MM.1S (cell line): ENCODE data around the gene CHPF.

Experiments
- EZH2phosphoT487 ChIP-seq: fragments of 300-600 bp; sonication (generic); IDR thresholded peaks from 2 replicates; pipeline ENCODE4 v1.6.1; 2018; ENCODE audit warnings: antibody characterized with exemption, low read length
- TF ChIP-seq, protein P1 (sequence below): fragments of 300-600 bp; sonication (generic); IDR thresholded peaks from 2 replicates; pipeline ENCODE4 v1.5.1; 2016; ENCODE audit warnings: antibody characterized with exemption, low read length, mixed read lengths

DNA sequence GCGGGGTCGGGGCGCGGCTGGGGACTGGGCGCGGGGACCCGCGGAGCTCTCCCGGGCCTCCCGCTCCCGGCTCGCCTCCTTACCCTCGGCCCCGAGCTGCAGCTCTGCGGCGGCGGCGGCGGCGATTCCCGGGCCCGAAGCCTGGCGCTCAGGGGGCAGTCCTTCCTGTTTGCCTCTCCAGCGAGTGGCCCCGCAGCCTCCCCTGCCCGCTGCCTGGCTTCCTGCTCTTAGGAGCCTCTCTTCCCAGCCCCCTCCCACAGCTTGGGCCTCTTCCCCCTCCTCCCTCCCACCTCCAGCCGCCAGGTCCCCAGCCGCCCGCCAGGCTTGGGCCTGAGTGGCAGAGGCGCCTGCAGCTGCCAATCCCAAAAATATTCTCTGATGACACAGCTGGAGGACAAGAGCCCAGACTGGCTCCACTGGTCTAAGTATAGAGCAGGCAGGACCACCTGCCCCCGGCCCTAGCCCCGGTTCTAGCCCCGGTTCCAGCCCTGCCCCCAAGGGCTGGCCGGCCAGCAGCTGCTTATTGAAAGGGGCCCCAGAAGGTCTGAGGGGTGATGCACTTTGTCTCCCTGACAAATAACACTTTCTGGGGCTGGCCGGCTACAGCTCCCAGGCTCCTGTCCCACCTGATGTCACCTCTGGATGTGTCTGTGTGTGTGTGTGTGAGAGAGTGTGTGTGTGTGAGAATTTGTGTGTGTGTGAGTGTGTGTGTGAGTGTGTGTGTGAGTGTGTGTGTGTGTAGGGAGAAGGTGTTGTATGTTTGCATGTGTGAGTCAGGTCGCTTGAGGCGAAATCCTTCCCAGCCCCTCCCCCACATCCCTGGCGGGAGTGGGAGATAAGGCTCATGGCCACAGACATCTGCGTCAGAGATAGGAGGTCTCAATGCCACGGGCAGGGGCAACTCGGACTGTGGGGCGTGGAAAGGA lies 28.0 kb upstream of the CHPF start, which contains the start of gene OBSL1:
- TF ChIP-seq, protein P1, sequence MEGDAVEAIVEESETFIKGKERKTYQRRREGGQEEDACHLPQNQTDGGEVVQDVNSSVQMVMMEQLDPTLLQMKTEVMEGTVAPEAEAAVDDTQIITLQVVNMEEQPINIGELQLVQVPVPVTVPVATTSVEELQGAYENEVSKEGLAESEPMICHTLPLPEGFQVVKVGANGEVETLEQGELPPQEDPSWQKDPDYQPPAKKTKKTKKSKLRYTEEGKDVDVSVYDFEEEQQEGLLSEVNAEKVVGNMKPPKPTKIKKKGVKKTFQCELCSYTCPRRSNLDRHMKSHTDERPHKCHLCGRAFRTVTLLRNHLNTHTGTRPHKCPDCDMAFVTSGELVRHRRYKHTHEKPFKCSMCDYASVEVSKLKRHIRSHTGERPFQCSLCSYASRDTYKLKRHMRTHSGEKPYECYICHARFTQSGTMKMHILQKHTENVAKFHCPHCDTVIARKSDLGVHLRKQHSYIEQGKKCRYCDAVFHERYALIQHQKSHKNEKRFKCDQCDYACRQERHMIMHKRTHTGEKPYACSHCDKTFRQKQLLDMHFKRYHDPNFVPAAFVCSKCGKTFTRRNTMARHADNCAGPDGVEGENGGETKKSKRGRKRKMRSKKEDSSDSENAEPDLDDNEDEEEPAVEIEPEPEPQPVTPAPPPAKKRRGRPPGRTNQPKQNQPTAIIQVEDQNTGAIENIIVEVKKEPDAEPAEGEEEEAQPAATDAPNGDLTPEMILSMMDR, result no peak
- TF ChIP-seq EZH2phosphoT487, result no peak
